ENCODE data around the gene POLR2H.

DNA sequence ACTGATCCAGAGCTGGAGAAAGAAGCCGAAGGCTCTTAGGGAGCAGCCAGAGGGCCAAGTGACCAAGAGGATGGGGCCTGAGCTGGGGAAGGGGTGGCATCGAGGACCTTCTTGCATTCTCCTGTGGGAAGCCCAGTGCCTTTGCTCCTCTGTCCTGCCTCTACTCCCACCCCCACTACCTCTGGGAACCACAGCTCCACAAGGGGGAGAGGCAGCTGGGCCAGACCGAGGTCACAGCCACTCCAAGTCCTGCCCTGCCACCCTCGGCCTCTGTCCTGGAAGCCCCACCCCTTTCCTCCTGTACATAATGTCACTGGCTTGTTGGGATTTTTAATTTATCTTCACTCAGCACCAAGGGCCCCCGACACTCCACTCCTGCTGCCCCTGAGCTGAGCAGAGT, 27.9 kb downstream of the POLR2H start:
- TF ChIP-seq, protein P1, sequence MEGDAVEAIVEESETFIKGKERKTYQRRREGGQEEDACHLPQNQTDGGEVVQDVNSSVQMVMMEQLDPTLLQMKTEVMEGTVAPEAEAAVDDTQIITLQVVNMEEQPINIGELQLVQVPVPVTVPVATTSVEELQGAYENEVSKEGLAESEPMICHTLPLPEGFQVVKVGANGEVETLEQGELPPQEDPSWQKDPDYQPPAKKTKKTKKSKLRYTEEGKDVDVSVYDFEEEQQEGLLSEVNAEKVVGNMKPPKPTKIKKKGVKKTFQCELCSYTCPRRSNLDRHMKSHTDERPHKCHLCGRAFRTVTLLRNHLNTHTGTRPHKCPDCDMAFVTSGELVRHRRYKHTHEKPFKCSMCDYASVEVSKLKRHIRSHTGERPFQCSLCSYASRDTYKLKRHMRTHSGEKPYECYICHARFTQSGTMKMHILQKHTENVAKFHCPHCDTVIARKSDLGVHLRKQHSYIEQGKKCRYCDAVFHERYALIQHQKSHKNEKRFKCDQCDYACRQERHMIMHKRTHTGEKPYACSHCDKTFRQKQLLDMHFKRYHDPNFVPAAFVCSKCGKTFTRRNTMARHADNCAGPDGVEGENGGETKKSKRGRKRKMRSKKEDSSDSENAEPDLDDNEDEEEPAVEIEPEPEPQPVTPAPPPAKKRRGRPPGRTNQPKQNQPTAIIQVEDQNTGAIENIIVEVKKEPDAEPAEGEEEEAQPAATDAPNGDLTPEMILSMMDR (IDR thresholded peaks at IDR 0.05), result no peak
- no peak for TF ChIP-seq POLR2A (IDR thresholded peaks at IDR 0.05)
